GM12878 (cell line): ENCODE results near the gene MAGI2. TPM values are rescaled to one million over a fixed set of nuclear protein-coding genes. Genes with fewer than 3 reads are reported as not detected.

Experiments used
- ATAC-seq: fragments of 200-7000 bp; cut with Tn5 transposase; 3 replicates; pipeline ENCODE4 v1.9.1; 2020; ENCODE audit warnings: mild to moderate bottlenecking, moderate library complexity
- BruUV-seq: library from RNA; stranded (reverse); fragments of 400-500 nt; replicated peaks from 2 replicates; lab custom pipeline; 2021; lab: Mats Ljungman, UMichigan
- CTCF ChIA-PET: fragments of 300-600 bp; sonication (Branson Sonifier 250); formaldehyde crosslinking; extraction: SDS; loops from one replicate; lab custom pipeline; 2021; ENCODE audit warnings: inconsistent platforms; lab: Yijun Ruan, JAX
- POLR2A ChIA-PET: fragments of 350-600 bp; formaldehyde crosslinking; extraction: SDS; loops from one replicate; lab custom pipeline; 2021; ENCODE audit warnings: inconsistent platforms; lab: Charles Lee
- RAD21 ChIA-PET: fragments of 300-600 bp; sonication (Branson Sonifier 250); formaldehyde crosslinking; loops from one replicate; lab custom pipeline; 2023; ENCODE audit warnings: antibody characterized with exemption; ENCODE audit not compliant: unreplicated experiment; lab: Charles Lee
- SMC1A ChIA-PET: fragments of 300-600 bp; sonication (Branson Sonifier 250); formaldehyde crosslinking; loops from one replicate; lab custom pipeline; 2023; ENCODE audit not compliant: unreplicated experiment, uncharacterized antibody; lab: Charles Lee
- DNase-seq: peaks from one replicate; pipeline ENCODE4 v3.0.0-alpha.2; 2011; ENCODE audit warnings: low read depth, low spot score
- FAIRE-seq: peaks from 3 replicates; lab custom pipeline; 2011; peaks lifted over from hg19 to GRCh38; lab: Jason Lieb, UNC
- H2AFZ ChIP-seq: 2 replicates; pipeline ENCODE4 v1.6.0; 2011; ENCODE audit warnings: low read depth, low read length, control low read depth; ENCODE audit not compliant: control insufficient read depth
- H3K27ac ChIP-seq: 2 replicates; pipeline ENCODE4 v1.5.1; 2011; ENCODE audit warnings: control low read depth; ENCODE audit not compliant: control insufficient read depth, insufficient read depth
- H3K27me3 ChIP-seq, 2 experiments: replicated peaks in 1 of 2; 2 replicates each; pipeline versions ENCODE4 v1.6.0 to v1.6.1; 2011; ENCODE audit warnings: low read length in 1 of 2; ENCODE audit not compliant: control insufficient read depth in 2 of 2, insufficient read depth in 2 of 2
- H3K36me3 ChIP-seq, 2 experiments: 2 replicates each; pipeline ENCODE4 v1.5.1; 2011; ENCODE audit warnings: low read length in 1 of 2; ENCODE audit not compliant: control insufficient read depth in 2 of 2, insufficient read depth in 2 of 2
- H3K4me1 ChIP-seq: 2 replicates; pipeline ENCODE4 v1.6.1; 2011; ENCODE audit warnings: mild to moderate bottlenecking, low read length, moderate library complexity, mixed read lengths; ENCODE audit not compliant: control insufficient read depth, insufficient read depth
- H3K4me2 ChIP-seq: 2 replicates; pipeline ENCODE4 v1.6.0; 2011; ENCODE audit warnings: control low read depth; ENCODE audit not compliant: control insufficient read depth, insufficient read depth
- H3K4me3 ChIP-seq: fragments of 200-600 bp; sonication (generic); 2 replicates; pipeline ENCODE4 v1.5.1; 2016
- H3K79me2 ChIP-seq: 2 replicates; pipeline ENCODE4 v1.6.0; 2011; ENCODE audit warnings: low read length; ENCODE audit not compliant: control insufficient read depth, insufficient read depth
- H3K9ac ChIP-seq: 2 replicates; pipeline ENCODE4 v1.8.0; 2011; ENCODE audit warnings: low read length, control low read depth, mixed read lengths; ENCODE audit not compliant: control insufficient read depth, insufficient read depth
- H3K9me3 ChIP-seq: replicated peaks from 3 replicates; pipeline ENCODE4 v1.5.1; 2011; ENCODE audit warnings: mild to moderate bottlenecking, low read length; ENCODE audit not compliant: control insufficient read depth, insufficient read depth
- H4K20me1 ChIP-seq: 2 replicates; pipeline ENCODE4 v1.6.0; 2011; ENCODE audit not compliant: control insufficient read depth, insufficient read depth
- CBX3 ChIP-seq: fragments of 200-600 bp; sonication (generic); IDR thresholded peaks from 2 replicates; pipeline ENCODE4 v1.6.1; 2016; ENCODE audit warnings: low read depth, borderline replicate concordance
- CBX5 ChIP-seq: sonication (generic); IDR thresholded peaks from 2 replicates; pipeline ENCODE4 v1.6.1; 2016; ENCODE audit warnings: low read depth, moderate library complexity, mild to moderate bottlenecking, inconsistent platforms
- CEBPB ChIP-seq, 2 experiments: fragments of 150-350 bp in 1 of 2; IDR thresholded peaks; 2 replicates each; pipeline ENCODE4 v1.6.1; 2012 to 2014; ENCODE audit warnings: low read depth in 2 of 2, low read length in 2 of 2, borderline replicate concordance in 1 of 2, inconsistent platforms in 1 of 2
- CREB1 ChIP-seq: IDR thresholded peaks from 2 replicates; pipeline ENCODE4 v1.6.1; 2012; ENCODE audit warnings: low read depth, mild to moderate bottlenecking, inconsistent platforms
- ESRRA ChIP-seq: IDR thresholded peaks from 2 replicates; pipeline ENCODE4 v1.6.1; 2012; ENCODE audit warnings: mild to moderate bottlenecking, low read length, improper control_type of control experiment
- GABPA ChIP-seq: IDR thresholded peaks from 2 replicates; pipeline ENCODE4 v1.6.1; 2014; ENCODE audit warnings: antibody characterized with exemption, low read depth, mild to moderate bottlenecking, inconsistent platforms
- JUNB ChIP-seq: IDR thresholded peaks from 2 replicates; pipeline ENCODE4 v1.6.1; 2016; ENCODE audit warnings: antibody characterized with exemption, mild to moderate bottlenecking
- JUND ChIP-seq: IDR thresholded peaks from 2 replicates; pipeline ENCODE4 v1.6.1; 2012; ENCODE audit warnings: low read depth, mild to moderate bottlenecking, low read length, improper control_type of control experiment, moderate library complexity
- RAD51 ChIP-seq: fragments of 450-650 bp; IDR thresholded peaks from 2 replicates; pipeline ENCODE4 v1.6.1; 2016; ENCODE audit warnings: moderate library complexity, mild to moderate bottlenecking, inconsistent platforms
- STAT3 ChIP-seq: IDR thresholded peaks from 2 replicates; pipeline ENCODE4 v1.6.1; 2011; ENCODE audit warnings: low read depth, low read length, improper control_type of control experiment
- TARDBP ChIP-seq: IDR thresholded peaks from 2 replicates; pipeline ENCODE4 v1.6.1; 2016; ENCODE audit warnings: borderline replicate concordance
- TBL1XR1 ChIP-seq: IDR thresholded peaks from 2 replicates; pipeline ENCODE4 v1.6.1; 2012; ENCODE audit warnings: low read depth, low read length, improper control_type of control experiment
- ZNF274 ChIP-seq: IDR thresholded peaks from one replicate; pipeline ENCODE4 v1.8.0; 2011; ENCODE audit not compliant: insufficient read length, insufficient read depth
- in situ Hi-C: fragments of 300-500 bp; cut with MboI; formaldehyde crosslinking; loops from 9 replicates; pipeline ENCODE4 v1.14.3; 2018; ENCODE audit warnings: mixed read lengths
- intact Hi-C: fragments of 100-400 bp; cut with micrococcal nuclease; formaldehyde crosslinking; loops from one replicate; pipeline ENCODE4 v1.14.2; 2022; ENCODE audit not compliant: unreplicated experiment
- polyA plus RNA-seq, 11 experiments: library from polyadenylated mRNA; depleted of rRNA in 4 of 11; unstranded in 6 of 11; stranded (reverse) in 5 of 11; fragments of >200 nt; fragmentation: Nextera tagmentation in 4 of 11; fragmentation: Illumina TruSeq in 1 of 11; extraction: Ambion mirVana in 4 of 11; extraction: Trizol in 1 of 11; gene quantifications; 1 replicate in 1 of 11; 2 replicates in 10 of 11; pipeline versions ENCODE4 v1.2.1 to v1.2.3, GENCODE V29; 2011 to 2016; ENCODE audit warnings: inconsistent platforms in 2 of 11, missing spikeins in 2 of 11, low read depth in 1 of 11
- total RNA-seq, 4 experiments: library from RNA; depleted of rRNA in 3 of 4; stranded (reverse); fragments of >200 nt in 3 of 4; fragmentation: Illumina TruSeq in 1 of 4; extraction: Trizol in 1 of 4; gene quantifications; 2 replicates each; pipeline versions ENCODE4 v1.2.1 to v1.2.3, GENCODE V29; 2013 to 2021
- TF ChIP-seq, protein P1 (sequence below): IDR thresholded peaks from 2 replicates; pipeline ENCODE4 v1.6.1; 2012; ENCODE audit warnings: mild to moderate bottlenecking, low read depth, low read length
- TF ChIP-seq, protein P2 (sequence below): IDR thresholded peaks from 2 replicates; pipeline ENCODE4 v1.6.1; 2011; ENCODE audit warnings: borderline replicate concordance, low read depth, mild to moderate bottlenecking, moderate library complexity, mixed read lengths, low read length; ENCODE audit not compliant: insufficient read depth; ENCODE audit errors: extremely low read length
- TF ChIP-seq, protein P3 (sequence below): fragments of 450-650 bp; IDR thresholded peaks from 2 replicates; pipeline ENCODE4 v1.6.1; 2017; ENCODE audit warnings: borderline replicate concordance
- TF ChIP-seq, protein P4 (sequence below): IDR thresholded peaks from 2 replicates; pipeline ENCODE4 v1.6.1; 2011; ENCODE audit warnings: low read depth, mild to moderate bottlenecking, low read length, moderate library complexity, borderline replicate concordance; ENCODE audit errors: extremely low read depth

MAGI2 gene
- total and polyA plus RNA-seq, 10 of the 15 experiments (the other 5 are each of a cell fraction or from before 2014, with no cell fraction given), result 0.01 to 0.31 (median 0.05) TPM; not detected in 2

DNA sequence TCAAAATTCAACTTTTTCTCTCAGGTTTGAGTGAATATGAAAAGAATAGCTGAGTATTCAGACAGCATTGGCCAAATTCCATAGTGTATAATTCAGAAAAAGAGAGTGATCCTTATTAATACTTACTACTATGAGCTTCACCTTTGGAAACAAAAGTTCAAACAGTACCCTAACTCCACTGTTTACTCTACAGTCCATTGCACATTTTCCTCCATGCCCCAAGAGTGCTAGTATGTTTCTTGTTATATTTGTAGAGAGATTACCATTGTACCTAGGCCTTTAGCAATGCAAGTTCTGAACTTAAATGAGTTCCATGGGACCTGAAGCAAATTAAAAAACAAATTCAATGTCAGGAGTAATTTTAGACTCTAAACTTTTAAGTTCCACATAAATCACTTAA is 48.1 kb downstream of the MAGI2 start:
- Histone ChIP-seq H3K79me2 (no peaks in the 10 kb centered on the region), H3K4me1 (no peaks in the 10 kb centered on the region), H3K9me3 (no peaks in the 10 kb centered on the region), H3K27me3 (no peaks in the 10 kb centered on the region), H3K4me3 (no peak overlapping the region), H3K9ac (no peak overlapping the region), H4K20me1 (no peaks in the 10 kb centered on the region), H2AFZ (no peak overlapping the region), H3K36me3 (no peaks in the 10 kb centered on the region), H3K27ac (no peak overlapping the region), H3K4me2 (no peak overlapping the region)
- no TSS peak for BruUV-seq
- SMC1A ChIA-PET, result no interaction called here
- no peak for FAIRE-seq
- RAD21 ChIA-PET, result no interaction called here
- ATAC-seq, result no peak
- DNase-seq, result no peak
- CTCF ChIA-PET, result no interaction called here
- in situ Hi-C loops, result no loop called here
- intact Hi-C loops, result no loop called here
- POLR2A ChIA-PET, result no interaction called here
- TF ChIP-seq GABPA (no peak), CBX3 (no peak), TBL1XR1 (no peak), TARDBP (no peak), CREB1 (no peak), JUNB (no peak), JUND (no peak), CBX5 (no peak), ZNF274 (no peak), RAD51 (no peak), CEBPB (IDR thresholded peaks at IDR 0.05; ENCODE audit: borderline replicate concordance in 1 of 2, low read depth in 2 of 2, low read length in 2 of 2) (no peak), STAT3 (no peak), ESRRA (no peak)
- TF ChIP-seq, protein P1, sequence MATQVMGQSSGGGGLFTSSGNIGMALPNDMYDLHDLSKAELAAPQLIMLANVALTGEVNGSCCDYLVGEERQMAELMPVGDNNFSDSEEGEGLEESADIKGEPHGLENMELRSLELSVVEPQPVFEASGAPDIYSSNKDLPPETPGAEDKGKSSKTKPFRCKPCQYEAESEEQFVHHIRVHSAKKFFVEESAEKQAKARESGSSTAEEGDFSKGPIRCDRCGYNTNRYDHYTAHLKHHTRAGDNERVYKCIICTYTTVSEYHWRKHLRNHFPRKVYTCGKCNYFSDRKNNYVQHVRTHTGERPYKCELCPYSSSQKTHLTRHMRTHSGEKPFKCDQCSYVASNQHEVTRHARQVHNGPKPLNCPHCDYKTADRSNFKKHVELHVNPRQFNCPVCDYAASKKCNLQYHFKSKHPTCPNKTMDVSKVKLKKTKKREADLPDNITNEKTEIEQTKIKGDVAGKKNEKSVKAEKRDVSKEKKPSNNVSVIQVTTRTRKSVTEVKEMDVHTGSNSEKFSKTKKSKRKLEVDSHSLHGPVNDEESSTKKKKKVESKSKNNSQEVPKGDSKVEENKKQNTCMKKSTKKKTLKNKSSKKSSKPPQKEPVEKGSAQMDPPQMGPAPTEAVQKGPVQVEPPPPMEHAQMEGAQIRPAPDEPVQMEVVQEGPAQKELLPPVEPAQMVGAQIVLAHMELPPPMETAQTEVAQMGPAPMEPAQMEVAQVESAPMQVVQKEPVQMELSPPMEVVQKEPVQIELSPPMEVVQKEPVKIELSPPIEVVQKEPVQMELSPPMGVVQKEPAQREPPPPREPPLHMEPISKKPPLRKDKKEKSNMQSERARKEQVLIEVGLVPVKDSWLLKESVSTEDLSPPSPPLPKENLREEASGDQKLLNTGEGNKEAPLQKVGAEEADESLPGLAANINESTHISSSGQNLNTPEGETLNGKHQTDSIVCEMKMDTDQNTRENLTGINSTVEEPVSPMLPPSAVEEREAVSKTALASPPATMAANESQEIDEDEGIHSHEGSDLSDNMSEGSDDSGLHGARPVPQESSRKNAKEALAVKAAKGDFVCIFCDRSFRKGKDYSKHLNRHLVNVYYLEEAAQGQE, result no peak
- TF ChIP-seq, protein P2, sequence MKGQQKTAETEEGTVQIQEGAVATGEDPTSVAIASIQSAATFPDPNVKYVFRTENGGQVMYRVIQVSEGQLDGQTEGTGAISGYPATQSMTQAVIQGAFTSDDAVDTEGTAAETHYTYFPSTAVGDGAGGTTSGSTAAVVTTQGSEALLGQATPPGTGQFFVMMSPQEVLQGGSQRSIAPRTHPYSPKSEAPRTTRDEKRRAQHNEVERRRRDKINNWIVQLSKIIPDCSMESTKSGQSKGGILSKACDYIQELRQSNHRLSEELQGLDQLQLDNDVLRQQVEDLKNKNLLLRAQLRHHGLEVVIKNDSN, result no peak
- TF ChIP-seq, protein P3, sequence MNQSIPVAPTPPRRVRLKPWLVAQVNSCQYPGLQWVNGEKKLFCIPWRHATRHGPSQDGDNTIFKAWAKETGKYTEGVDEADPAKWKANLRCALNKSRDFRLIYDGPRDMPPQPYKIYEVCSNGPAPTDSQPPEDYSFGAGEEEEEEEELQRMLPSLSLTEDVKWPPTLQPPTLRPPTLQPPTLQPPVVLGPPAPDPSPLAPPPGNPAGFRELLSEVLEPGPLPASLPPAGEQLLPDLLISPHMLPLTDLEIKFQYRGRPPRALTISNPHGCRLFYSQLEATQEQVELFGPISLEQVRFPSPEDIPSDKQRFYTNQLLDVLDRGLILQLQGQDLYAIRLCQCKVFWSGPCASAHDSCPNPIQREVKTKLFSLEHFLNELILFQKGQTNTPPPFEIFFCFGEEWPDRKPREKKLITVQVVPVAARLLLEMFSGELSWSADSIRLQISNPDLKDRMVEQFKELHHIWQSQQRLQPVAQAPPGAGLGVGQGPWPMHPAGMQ, result no peak
- TF ChIP-seq, protein P4, sequence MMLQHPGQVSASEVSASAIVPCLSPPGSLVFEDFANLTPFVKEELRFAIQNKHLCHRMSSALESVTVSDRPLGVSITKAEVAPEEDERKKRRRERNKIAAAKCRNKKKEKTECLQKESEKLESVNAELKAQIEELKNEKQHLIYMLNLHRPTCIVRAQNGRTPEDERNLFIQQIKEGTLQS, result no peak
